GM21367 (cell line): ENCODE measurements around the gene YIPF3.
"Not testable (repeated sequence)": the region's sequence is repeated elsewhere in the genome, so short reads cannot be mapped to it uniquely, and the experiment has no call there.

ENCODE experiments used
- ATAC-seq: cut with Tn5 transposase; IDR thresholded peaks from one replicate; pipeline ENCODE4 v1.9.1; 2021; ENCODE audit not compliant: unreplicated experiment

The YIPF3 gene

GRCh38 chr6:43467265-43467664 is 49.5 kb downstream of the YIPF3 start:
- not testable (repeated sequence) for ATAC-seq

- no peak for ATAC-seq
These were observed 50.8 kb downstream of the YIPF3 start for GRCh38 chr6:43465948-43466347.

GRCh38 chr6:43464337-43464736 is 52.4 kb downstream of the YIPF3 start:
- ATAC-seq = no peak

GRCh38 chr6:43461936-43462335 is 54.8 kb downstream of the YIPF3 start:
- ATAC-seq = no peak
